SK-N-DZ (cell line): Measurements from ENCODE around the gene MAT2A.
"Not testable (repeated sequence)": the region's sequence is repeated elsewhere in the genome, so short reads cannot be mapped to it uniquely, and the experiment has no call there.

ENCODE experiments used
- DNase-seq: peaks from one replicate; pipeline ENCODE4 v3.0.0-alpha.2; 2015; ENCODE audit warnings: low spot score

MAT2A gene

GRCh38 chr2:85523903-85524335, 15.0 kb upstream of the MAT2A start:
- no peak for DNase-seq

GRCh38 chr2:85524336-85524908, 14.5 kb upstream of the MAT2A start:
- DNase-seq, result peak; percentile 89

DNA sequence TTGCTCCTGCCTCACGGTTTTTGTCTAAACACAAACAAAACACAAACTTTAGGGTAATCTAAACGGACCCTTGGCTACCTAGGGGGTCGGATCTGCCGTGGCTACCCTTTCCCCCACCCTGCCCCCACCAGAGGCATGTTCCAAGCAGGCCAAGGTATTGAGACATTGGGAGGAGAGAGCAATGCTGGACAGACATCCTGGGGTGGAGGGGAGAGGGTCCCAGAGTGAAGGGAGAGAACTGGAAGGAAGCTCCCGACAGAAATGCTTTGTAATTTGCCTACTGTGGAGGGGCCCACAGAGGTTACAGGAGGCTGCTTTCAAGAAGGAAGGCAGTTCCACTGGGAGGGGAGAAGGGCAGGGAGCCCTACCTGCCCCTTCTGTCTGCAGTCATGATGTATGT, 13.9 kb upstream of the MAT2A start:
- peak; percentile 32 for DNase-seq

DNA sequence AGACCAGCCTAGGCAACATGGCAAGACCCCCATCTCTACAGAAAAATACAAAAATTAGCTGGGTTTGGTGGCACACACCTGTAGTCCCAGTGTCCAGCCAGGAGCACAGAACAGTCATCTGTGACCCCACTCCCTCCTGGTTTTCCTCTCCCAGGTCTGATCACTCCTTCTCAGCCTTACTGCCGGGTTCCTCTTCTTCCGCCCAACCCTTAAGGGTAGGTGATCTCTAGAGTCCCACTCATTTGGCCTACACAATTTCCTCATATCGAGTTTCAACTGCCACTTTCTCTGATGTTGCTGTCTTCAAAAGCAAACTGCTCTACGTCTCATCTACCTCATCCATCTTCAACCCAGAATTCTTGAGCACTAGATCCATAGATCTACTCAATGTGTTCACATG, 13.4 kb upstream of the MAT2A start:
- no peak for DNase-seq

DNA sequence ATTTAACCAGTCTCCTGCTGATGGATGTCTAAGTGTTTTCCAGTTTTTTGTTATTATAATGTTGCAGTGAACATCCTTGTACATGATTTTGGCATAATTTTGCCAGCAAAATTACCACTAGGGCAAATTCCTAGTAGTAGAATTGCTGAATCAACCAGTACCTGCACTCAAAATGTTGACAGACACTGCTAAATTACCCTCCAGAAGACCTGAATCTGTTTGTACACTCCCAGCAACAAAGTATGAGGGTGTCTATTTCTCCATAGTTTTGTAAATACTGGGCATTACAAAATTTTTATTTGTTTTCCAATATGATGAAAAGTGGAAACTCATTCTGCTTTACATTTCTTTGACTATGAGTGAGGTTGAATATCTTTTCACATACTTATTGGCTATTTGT, 11.2 kb upstream of the MAT2A start:
- DNase-seq, result no peak

DNA sequence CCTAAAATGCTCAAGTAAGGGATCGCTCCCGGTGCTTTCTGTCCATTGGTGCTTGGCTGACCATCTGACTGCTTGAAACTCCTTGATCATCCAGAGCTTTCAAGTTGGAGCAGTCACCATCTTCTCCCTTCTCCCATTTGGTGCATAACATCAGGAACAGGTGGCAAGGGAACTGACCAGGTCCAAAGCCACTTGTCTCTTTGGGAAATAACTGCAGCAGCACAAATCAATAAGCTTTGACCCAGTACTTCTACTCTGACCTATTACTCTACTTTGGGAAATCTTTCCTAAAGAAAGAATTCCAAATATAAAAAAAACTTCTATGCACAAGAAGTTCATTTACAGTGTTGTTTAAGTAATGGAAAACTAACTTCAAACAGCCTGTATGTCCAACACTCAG, 10.6 kb upstream of the MAT2A start:
- DNase-seq, result no peak

DNA sequence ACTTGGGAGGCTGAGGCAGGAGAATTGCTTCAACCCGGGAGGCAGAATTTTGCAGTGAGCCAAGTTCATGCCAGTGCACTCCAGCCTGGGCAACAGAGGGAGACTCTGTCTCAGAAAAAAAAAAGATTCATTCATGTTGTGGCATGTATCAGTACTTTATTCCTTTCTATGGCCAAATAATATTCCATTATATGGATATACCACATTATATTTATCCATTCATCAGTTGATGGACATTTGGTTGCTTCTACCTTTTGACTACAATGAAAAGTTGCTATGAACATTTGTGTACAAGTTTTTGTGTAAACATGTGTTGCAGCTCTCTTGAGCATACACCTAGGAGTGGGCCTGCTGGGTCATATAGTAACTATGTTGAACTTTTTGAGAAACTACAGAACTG, 9.2 kb upstream of the MAT2A start:
- DNase-seq, result no peak

- no peak for DNase-seq
These were observed 7.4 kb upstream of the MAT2A start for GRCh38 chr2:85531589-85531988.

- no peak for DNase-seq
These were observed 4.9 kb upstream of the MAT2A start for GRCh38 chr2:85534099-85534498.

DNA sequence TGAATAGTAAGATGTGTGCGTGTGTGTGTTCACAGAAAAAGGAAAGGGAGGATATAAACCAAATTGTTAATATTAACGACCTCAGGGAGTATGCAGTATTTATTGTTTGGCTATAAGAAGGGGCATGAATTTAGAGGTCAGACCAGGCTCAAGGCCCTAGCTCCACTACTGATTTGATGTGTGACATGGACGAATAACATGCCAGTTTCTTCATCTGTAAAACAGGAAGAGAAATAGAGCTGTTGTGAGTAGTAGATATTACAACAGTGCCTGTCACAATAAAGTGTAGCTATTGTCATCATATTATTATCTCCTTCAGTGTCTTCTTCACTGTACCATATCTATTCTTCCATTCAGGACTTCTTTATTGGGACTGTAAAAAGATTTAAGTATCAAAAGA, 4.1 kb upstream of the MAT2A start:
- no peak for DNase-seq

DNA sequence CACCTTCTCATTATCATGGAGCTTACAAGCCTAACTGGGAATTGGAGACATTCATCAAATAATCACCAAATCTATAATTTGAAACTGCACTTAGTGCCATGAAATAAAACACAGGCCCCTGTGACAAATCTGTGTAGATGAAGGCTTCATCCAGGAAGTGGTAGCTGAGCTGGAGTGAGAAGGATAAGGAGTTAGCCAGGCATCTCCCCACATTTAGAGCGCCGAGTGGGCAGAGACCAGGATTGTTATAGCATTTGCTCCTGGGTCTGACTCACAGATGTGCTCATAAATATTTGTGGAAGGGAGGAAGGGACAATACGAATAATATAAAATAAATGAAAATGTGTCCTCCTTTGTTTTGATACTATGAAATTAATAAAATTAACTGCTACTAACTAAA, 2.5 kb upstream of the MAT2A start:
- DNase-seq, result no peak

GRCh38 chr2:85537600-85538506, 1.1 kb upstream of the MAT2A start:
- peak; percentile 93 for DNase-seq

GRCh38 chr2:85539361-85540132, 579 bp downstream of the MAT2A start:
- peak; percentile 65 for DNase-seq

DNA sequence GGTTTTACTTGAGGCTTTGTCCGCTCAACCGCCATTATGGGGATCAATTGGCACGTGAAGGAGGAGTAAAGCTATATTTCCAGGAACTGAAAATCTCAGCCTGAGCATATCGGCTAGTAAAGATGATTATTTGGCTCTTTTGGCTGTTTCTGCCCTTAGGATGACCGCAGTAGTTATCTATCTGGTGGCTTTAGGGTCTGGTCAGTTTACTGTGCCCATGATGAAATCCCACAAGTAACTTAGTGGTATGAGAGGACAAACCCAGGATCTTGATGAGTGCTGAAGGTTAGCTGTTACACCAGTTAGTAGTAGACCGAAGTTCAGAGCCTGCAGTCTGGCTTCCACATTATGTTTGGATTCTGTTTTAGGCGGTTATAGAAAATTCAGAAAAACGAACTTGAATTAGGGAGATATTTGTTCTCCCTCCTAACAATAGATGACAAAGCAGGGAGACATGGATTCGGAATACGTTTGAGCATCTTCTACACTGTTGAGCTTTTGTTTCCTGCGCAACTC, 1.2 kb downstream of the MAT2A start:
- no peak for DNase-seq

DNA sequence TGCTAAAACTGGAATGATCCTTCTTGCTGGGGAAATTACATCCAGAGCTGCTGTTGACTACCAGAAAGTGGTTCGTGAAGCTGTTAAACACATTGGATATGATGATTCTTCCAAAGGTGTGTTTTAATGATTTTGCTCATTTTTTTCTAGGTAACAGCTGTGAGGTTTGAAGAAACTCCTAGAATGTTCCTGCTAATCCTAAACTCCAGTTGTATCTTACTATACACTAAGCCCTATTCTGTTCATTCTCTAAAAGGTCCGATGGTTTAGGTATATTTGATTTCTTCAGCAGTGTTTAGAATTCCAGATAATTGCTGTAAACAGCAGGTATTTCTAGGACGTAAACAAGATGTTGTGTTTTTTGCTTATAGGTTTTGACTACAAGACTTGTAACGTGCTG, 2.3 kb downstream of the MAT2A start:
- DNase-seq, result no peak

- DNase-seq, result no peak
These were observed 2.9 kb downstream of the MAT2A start for GRCh38 chr2:85541753-85542457.

- DNase-seq, result no peak
These were observed 3.8 kb downstream of the MAT2A start for GRCh38 chr2:85542777-85543176.

GRCh38 chr2:85544254-85544691, 5.3 kb downstream of the MAT2A start:
- DNase-seq, result not testable (repeated sequence)

GRCh38 chr2:85544915-85545779, 6.2 kb downstream of the MAT2A start:
- DNase-seq, result not testable (repeated sequence)

- DNase-seq, result peak; percentile 37
These were observed 6.8 kb downstream of the MAT2A start for GRCh38 chr2:85545780-85546240.
